ENCODE data around the gene MYO9A.

MYO9A gene

GRCh38 chr15:71809346-71809745 is 308.6 kb downstream of the MYO9A start:
- no peak overlapping the region for H3K27ac ChIP-seq
- no peak for TF ChIP-seq ZFX (IDR thresholded peaks at IDR 0.05)
- TF ChIP-seq, protein P1, sequence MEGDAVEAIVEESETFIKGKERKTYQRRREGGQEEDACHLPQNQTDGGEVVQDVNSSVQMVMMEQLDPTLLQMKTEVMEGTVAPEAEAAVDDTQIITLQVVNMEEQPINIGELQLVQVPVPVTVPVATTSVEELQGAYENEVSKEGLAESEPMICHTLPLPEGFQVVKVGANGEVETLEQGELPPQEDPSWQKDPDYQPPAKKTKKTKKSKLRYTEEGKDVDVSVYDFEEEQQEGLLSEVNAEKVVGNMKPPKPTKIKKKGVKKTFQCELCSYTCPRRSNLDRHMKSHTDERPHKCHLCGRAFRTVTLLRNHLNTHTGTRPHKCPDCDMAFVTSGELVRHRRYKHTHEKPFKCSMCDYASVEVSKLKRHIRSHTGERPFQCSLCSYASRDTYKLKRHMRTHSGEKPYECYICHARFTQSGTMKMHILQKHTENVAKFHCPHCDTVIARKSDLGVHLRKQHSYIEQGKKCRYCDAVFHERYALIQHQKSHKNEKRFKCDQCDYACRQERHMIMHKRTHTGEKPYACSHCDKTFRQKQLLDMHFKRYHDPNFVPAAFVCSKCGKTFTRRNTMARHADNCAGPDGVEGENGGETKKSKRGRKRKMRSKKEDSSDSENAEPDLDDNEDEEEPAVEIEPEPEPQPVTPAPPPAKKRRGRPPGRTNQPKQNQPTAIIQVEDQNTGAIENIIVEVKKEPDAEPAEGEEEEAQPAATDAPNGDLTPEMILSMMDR (conservative IDR thresholded peaks at IDR 0.05) = no peak

GRCh38 chr15:71808311-71809020 is 309.5 kb downstream of the MYO9A start:
- TF ChIP-seq, protein P1 (conservative IDR thresholded peaks at IDR 0.05) = no peak
- TF ChIP-seq ZFX (IDR thresholded peaks at IDR 0.05) = no peak
- no peak overlapping the region for H3K27ac ChIP-seq

GRCh38 chr15:71807691-71808091 is 310.3 kb downstream of the MYO9A start:
- H3K27ac ChIP-seq = no peak overlapping the region
- TF ChIP-seq ZFX (IDR thresholded peaks at IDR 0.05) = no peak
- TF ChIP-seq, protein P1 (conservative IDR thresholded peaks at IDR 0.05) = no peak

- TF ChIP-seq, protein P1 (conservative IDR thresholded peaks at IDR 0.05) = no peak
- TF ChIP-seq ZFX (IDR thresholded peaks at IDR 0.05) = no peak
- no peak overlapping the region for H3K27ac ChIP-seq
Observed at GRCh38 chr15:71807125-71807629, 310.8 kb downstream of the MYO9A start.

GRCh38 chr15:71806452-71806931 is 311.5 kb downstream of the MYO9A start:
- no peak overlapping the region for H3K27ac ChIP-seq
- TF ChIP-seq, protein P1 (conservative IDR thresholded peaks at IDR 0.05) = no peak
- TF ChIP-seq ZFX (IDR thresholded peaks at IDR 0.05) = no peak

DNA sequence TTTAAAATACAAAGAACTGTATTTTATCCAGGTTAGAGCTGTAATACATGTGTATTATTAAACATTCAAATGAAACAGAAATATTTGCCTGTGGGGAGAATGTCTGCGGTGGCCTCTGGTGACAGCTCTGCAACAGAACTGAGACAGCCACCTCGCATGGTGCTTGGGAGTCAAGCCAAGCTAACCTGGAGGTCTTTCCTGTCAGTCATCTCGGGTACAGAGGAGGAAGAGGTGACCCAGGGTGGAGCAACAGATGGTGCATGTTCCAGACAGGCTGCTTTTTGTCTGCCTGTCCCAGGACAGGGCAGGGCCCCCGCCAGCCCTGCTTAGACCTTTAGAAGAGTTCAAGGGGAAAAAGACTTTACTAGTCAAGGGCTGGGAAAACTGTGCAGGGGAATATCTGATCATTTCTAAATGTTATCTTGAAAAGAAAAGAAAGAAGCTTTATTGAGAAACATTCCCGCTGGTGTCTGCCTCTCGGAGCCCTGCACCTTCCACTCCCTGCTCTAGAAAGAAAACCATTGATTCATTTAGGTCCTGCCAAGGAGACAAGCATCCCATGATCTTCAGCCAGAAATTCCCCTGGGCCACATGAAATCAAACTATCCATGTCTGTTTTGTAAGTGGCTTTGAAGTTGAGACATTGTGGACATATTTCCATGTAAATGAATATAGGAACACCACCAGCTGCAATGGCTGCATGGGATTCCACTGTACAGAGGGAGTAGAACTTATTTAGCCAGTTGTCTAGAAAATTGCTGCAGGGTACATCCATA is 313.1 kb downstream of the MYO9A start:
- no peak overlapping the region for H3K27ac ChIP-seq
- no peak for TF ChIP-seq ZFX (IDR thresholded peaks at IDR 0.05)

DNA sequence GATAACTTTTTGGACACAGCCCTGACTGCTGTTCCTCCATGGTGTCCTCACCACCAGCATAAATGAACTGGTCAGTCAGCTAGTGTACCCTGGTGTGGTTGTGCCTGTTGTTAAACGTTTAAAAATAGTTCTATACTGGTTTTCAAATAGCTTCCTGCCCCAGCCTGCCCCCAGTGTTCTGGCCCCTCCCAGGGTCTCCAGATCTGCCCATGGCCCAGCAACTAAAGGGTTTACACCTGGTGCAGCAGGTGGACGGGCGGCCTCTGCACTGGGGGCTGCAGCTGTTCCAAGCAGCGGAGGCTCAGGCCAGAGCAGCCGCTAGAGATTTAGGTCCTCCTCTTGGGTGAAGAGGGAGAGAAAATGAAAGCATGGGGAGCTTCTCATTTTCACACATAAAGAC is 313.7 kb downstream of the MYO9A start:
- no peak overlapping the region for H3K27ac ChIP-seq
- no peak for TF ChIP-seq ZFX (IDR thresholded peaks at IDR 0.05)
- TF ChIP-seq, protein P1 (conservative IDR thresholded peaks at IDR 0.05) = no peak
